Measurements from ENCODE around the gene STARD5.

DNA sequence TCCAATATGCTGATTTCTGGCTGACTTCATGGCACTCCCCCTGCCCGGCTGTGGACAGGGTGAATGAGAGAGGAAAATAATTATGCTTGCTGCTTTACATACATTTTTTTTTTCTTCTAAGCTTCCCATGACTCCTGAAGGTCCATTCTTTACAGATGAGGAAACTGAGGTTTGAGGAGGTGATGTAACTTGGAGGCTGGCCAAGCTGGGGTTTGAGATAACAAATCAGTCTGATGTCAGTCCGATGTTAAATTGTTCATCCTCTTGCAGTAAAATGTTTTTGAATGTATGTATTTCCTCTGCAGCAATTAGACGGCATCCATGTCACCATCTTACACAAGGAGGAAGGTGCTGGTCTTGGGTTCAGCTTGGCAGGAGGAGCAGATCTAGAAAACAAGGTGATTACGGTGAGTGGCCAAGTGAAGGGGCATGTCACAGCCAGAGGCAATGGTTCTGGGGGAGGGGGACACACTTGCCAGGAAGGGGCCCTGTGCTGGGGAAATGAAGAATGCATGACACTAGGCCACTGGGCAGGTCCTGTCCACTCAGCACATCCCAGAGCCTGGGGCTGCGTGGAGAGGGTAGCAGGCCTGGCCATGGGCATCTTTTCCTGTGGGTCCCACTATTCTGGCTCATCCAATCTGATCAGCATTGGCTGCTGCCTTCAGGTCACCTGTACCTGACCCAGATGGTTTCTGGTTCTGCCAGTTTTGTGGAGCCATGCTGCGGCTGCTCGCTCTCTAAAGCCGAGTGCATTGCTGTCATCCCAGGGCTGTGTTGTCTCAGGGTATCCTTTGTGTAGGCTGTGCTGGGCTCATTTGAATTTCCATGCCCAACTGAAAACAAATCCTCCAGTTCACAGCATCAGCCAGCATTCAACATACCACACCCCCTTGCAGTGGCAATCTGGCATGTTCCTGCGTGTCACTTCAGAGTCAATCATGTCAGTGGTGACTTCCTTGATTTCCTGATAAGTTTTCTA is 20.4 kb downstream of the STARD5 start:
- no peak for TF ChIP-seq POLR2A (IDR thresholded peaks at IDR 0.05)
- TF ChIP-seq, protein P1, sequence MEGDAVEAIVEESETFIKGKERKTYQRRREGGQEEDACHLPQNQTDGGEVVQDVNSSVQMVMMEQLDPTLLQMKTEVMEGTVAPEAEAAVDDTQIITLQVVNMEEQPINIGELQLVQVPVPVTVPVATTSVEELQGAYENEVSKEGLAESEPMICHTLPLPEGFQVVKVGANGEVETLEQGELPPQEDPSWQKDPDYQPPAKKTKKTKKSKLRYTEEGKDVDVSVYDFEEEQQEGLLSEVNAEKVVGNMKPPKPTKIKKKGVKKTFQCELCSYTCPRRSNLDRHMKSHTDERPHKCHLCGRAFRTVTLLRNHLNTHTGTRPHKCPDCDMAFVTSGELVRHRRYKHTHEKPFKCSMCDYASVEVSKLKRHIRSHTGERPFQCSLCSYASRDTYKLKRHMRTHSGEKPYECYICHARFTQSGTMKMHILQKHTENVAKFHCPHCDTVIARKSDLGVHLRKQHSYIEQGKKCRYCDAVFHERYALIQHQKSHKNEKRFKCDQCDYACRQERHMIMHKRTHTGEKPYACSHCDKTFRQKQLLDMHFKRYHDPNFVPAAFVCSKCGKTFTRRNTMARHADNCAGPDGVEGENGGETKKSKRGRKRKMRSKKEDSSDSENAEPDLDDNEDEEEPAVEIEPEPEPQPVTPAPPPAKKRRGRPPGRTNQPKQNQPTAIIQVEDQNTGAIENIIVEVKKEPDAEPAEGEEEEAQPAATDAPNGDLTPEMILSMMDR (IDR thresholded peaks at IDR 0.05) = no peak

Data from tibial nerve (tissue), 3 donors.